HG02678 (cell line): ENCODE results near the gene TRPM3.

Experiments
- ATAC-seq: cut with Tn5 transposase; IDR thresholded peaks from one replicate; pipeline ENCODE4 v1.9.1; 2021; ENCODE audit warnings: mild to moderate bottlenecking, moderate library complexity; ENCODE audit not compliant: unreplicated experiment

TRPM3 gene

GRCh38 chr9:71121275-71122021 lies at the start of gene TRPM3:
Gene TRPM3, minus strand, starts transcription at chr9:71121621. Its CDS starts 267 bp downstream, at chr9:71121354.
- ATAC-seq = no peak

GRCh38 chr9:71168418-71168817 lies 47.0 kb upstream of the TRPM3 start:
- no peak for ATAC-seq

GRCh38 chr9:71162126-71162525 lies 40.7 kb upstream of the TRPM3 start:
- no peak for ATAC-seq

- ATAC-seq = no peak
Measured at GRCh38 chr9:71157731-71158130, 36.3 kb upstream of the TRPM3 start.

- ATAC-seq = no peak
Measured at GRCh38 chr9:71147368-71147767, 25.9 kb upstream of the TRPM3 start.

- no peak for ATAC-seq
Measured at GRCh38 chr9:71146511-71146910, 25.1 kb upstream of the TRPM3 start.

GRCh38 chr9:71145179-71145578 lies 23.8 kb upstream of the TRPM3 start:
- ATAC-seq = no peak

GRCh38 chr9:71144495-71144894 lies 23.1 kb upstream of the TRPM3 start:
- no peak for ATAC-seq

- ATAC-seq = no peak
Measured at GRCh38 chr9:71136696-71137095, 15.3 kb upstream of the TRPM3 start.

GRCh38 chr9:71131145-71131544 lies 9.7 kb upstream of the TRPM3 start:
- no peak for ATAC-seq

- ATAC-seq = no peak
Measured at GRCh38 chr9:71130521-71130920, 9.1 kb upstream of the TRPM3 start.

GRCh38 chr9:71128796-71129195 lies 7.4 kb upstream of the TRPM3 start:
- ATAC-seq = no peak

GRCh38 chr9:71127301-71127700 lies 5.9 kb upstream of the TRPM3 start:
- ATAC-seq = no peak

GRCh38 chr9:71122421-71122820 lies 1.0 kb upstream of the TRPM3 start:
- no peak for ATAC-seq

- no peak for ATAC-seq
Measured at GRCh38 chr9:71122022-71122275, 528 bp upstream of the TRPM3 start.

- no peak for ATAC-seq
Measured at GRCh38 chr9:71120501-71121247, 747 bp downstream of the TRPM3 start.

- no peak for ATAC-seq
Measured at GRCh38 chr9:71119746-71120145, 1.7 kb downstream of the TRPM3 start.

- ATAC-seq = no peak
Measured at GRCh38 chr9:71118324-71118723, 3.1 kb downstream of the TRPM3 start.

GRCh38 chr9:71115448-71115975 lies 5.9 kb downstream of the TRPM3 start:
- no peak for ATAC-seq

- ATAC-seq = no peak
Measured at GRCh38 chr9:71112866-71113265, 8.6 kb downstream of the TRPM3 start.

- no peak for ATAC-seq
Measured at GRCh38 chr9:71108937-71109336, 12.5 kb downstream of the TRPM3 start.

- ATAC-seq = no peak
Measured at GRCh38 chr9:71106992-71107391, 14.4 kb downstream of the TRPM3 start.
